ENCODE results near the gene COL5A1. TPM values are rescaled to one million over a fixed set of nuclear protein-coding genes. Genes with fewer than 3 reads are reported as not detected.

The COL5A1 gene
- total RNA-seq, 1 experiment from 2014 or later, result 9.5 TPM

DNA sequence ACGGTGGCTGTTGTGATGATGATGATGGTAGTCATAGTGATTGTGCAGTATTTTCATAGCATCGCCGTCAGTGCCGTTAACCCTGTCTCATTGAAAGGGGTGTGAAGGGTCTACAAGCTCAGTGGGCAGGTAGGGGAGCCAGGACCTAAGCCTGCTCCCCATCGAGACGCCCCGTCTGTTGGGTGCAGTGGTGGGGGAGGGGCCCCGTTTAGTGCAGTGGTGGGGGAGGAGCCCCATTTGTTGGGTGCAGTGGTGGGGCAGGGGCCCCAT is 68.6 kb downstream of the COL5A1 start:
- no peak overlapping the region for H3K9ac ChIP-seq (ENCODE audit: extremely low read depth, insufficient read length, low read length)
- H4K20me1 ChIP-seq (ENCODE audit: control insufficient read depth, insufficient read depth, insufficient read length), result no peaks in the 10 kb centered on the region
- H3K9me3 ChIP-seq (ENCODE audit: control insufficient read depth, low read depth, low read length), result no peaks in the 10 kb centered on the region
- TF ChIP-seq, protein P1, sequence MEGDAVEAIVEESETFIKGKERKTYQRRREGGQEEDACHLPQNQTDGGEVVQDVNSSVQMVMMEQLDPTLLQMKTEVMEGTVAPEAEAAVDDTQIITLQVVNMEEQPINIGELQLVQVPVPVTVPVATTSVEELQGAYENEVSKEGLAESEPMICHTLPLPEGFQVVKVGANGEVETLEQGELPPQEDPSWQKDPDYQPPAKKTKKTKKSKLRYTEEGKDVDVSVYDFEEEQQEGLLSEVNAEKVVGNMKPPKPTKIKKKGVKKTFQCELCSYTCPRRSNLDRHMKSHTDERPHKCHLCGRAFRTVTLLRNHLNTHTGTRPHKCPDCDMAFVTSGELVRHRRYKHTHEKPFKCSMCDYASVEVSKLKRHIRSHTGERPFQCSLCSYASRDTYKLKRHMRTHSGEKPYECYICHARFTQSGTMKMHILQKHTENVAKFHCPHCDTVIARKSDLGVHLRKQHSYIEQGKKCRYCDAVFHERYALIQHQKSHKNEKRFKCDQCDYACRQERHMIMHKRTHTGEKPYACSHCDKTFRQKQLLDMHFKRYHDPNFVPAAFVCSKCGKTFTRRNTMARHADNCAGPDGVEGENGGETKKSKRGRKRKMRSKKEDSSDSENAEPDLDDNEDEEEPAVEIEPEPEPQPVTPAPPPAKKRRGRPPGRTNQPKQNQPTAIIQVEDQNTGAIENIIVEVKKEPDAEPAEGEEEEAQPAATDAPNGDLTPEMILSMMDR (conservative IDR thresholded peaks at IDR 0.05), result no peak
- H2BK20ac ChIP-seq (ENCODE audit: low read depth, low read length, poor library complexity, severe bottlenecking), result no peak overlapping the region
- H3K79me2 ChIP-seq (ENCODE audit: insufficient read depth, low read length), result no peaks in the 10 kb centered on the region
- H3K23ac ChIP-seq (ENCODE audit: insufficient read length, low read depth, low read length), result no peak overlapping the region
- Mint-ChIP-seq H3K4me3 (no peak overlapping the region), H3K27me3 (ENCODE audit: low read depth) (no peaks in the 10 kb centered on the region; the same call in none of the 2 replicates), H3K4me1 (no peaks in the 10 kb centered on the region), H3K27ac (no peak overlapping the region), H3K36me3 (ENCODE audit: insufficient read depth in 1 of 3, low read depth in 3 of 3) (peaks cover 12 to 22% (median 12%) of the 10 kb centered on the region in 3 experiments), H3K9me3 (peaks cover 24% of the 10 kb centered on the region in 2 experiments)
- H3K27ac ChIP-seq (ENCODE audit: insufficient read length, low read depth, low read length), result no peak overlapping the region
- no peak overlapping the region for H4K8ac ChIP-seq (replicated peaks; ENCODE audit: insufficient read length, low read depth, low read length)
- no peak overlapping the region for H3K18ac ChIP-seq (ENCODE audit: insufficient read length, low read depth, low read length)
- no peak overlapping the region for H4K91ac ChIP-seq (ENCODE audit: insufficient read length, low read depth, low read length)
- H3K23me2 ChIP-seq (ENCODE audit: insufficient read length, low read depth, low read length, poor library complexity, severe bottlenecking), result no peaks in the 10 kb centered on the region
- no peak overlapping the region for H2AK5ac ChIP-seq (ENCODE audit: insufficient read length, low read length)
- no peak overlapping the region for H2AFZ ChIP-seq (ENCODE audit: low read length)
- no peak overlapping the region for H3K4ac ChIP-seq (ENCODE audit: low read depth, low read length)
- no peak overlapping the region for H2BK15ac ChIP-seq (ENCODE audit: low read depth, low read length)
- H4K5ac ChIP-seq (ENCODE audit: insufficient read length, low read depth, low read length), result no peak overlapping the region
- no peaks in the 10 kb centered on the region for H3K4me1 ChIP-seq (ENCODE audit: insufficient read depth, low read length)
- WGBS (ENCODE audit: extremely low coverage, insufficient read length, low lambda C conversion rate), result no CpG with 5 or more reads among the region's 8 CpGs
- no peak overlapping the region for H3K56ac ChIP-seq (ENCODE audit: insufficient read length, low read depth, low read length)
- no peak overlapping the region for H3K4me2 ChIP-seq (ENCODE audit: insufficient read depth, insufficient read length, low read length)
- H2BK12ac ChIP-seq (ENCODE audit: insufficient read length, low read depth, low read length), result no peak overlapping the region
- no peak overlapping the region for H3T11ph ChIP-seq (ENCODE audit: low read length)
- H3K27me3 ChIP-seq (ENCODE audit: insufficient read depth, low read length), result no peaks in the 10 kb centered on the region
- no peak overlapping the region for H2BK120ac ChIP-seq (ENCODE audit: low read depth, low read length, poor library complexity, severe bottlenecking)
- H3K79me1 ChIP-seq (ENCODE audit: insufficient read depth, low read depth, low read length, poor library complexity, severe bottlenecking), result no peaks in the 10 kb centered on the region
- DNase-seq, result no peak
- no peak overlapping the region for H3K14ac ChIP-seq (ENCODE audit: insufficient read depth, low read length)
- H2BK5ac ChIP-seq (ENCODE audit: insufficient read length, low read length), result no peak overlapping the region
